ENCODE results near the gene NAA80. TPM values are rescaled to one million over a fixed set of nuclear protein-coding genes. Genes with fewer than 3 reads are reported as not detected.

Gene NAA80, protein sequence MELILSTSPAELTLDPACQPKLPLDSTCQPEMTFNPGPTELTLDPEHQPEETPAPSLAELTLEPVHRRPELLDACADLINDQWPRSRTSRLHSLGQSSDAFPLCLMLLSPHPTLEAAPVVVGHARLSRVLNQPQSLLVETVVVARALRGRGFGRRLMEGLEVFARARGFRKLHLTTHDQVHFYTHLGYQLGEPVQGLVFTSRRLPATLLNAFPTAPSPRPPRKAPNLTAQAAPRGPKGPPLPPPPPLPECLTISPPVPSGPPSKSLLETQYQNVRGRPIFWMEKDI
- 1 to 10 TPM; 4.8 to 7.2 (median 6.3) TPM for polyA plus RNA-seq (ENCODE audit: insufficient read length in 10 of 10)
- long read RNA-seq, donor 1, partial matches to known transcripts: 0 of 2 reads
- long read RNA-seq, donor 1, other reads (novel, unspliced or antisense): 0 of 2 reads
- long read RNA-seq, donor 2, partial matches to known transcripts: 0 of 1 reads
- long read RNA-seq, donor 2, other reads (novel, unspliced or antisense): 0 of 1 reads
- long read RNA-seq, donor 3: 0 reads
- long read RNA-seq, donor 4, partial matches to known transcripts: 0 of 1 reads
- long read RNA-seq, donor 4, other reads (novel, unspliced or antisense): 0 of 1 reads
- long read RNA-seq, donor 5, partial matches to known transcripts: 0 of 3 reads
- long read RNA-seq, donor 5, other reads (novel, unspliced or antisense): 0 of 3 reads
- long read RNA-seq, donor 6, partial matches to known transcripts: 0 of 2 reads
- long read RNA-seq, donor 6, other reads (novel, unspliced or antisense): 0 of 2 reads
- long read RNA-seq, donor 7, partial matches to known transcripts: 0 of 1 reads
- long read RNA-seq, donor 7, other reads (novel, unspliced or antisense): 0 of 1 reads
- long read RNA-seq, donor 8: 0 reads
- long read RNA-seq, donor 9: 0 reads

DNA sequence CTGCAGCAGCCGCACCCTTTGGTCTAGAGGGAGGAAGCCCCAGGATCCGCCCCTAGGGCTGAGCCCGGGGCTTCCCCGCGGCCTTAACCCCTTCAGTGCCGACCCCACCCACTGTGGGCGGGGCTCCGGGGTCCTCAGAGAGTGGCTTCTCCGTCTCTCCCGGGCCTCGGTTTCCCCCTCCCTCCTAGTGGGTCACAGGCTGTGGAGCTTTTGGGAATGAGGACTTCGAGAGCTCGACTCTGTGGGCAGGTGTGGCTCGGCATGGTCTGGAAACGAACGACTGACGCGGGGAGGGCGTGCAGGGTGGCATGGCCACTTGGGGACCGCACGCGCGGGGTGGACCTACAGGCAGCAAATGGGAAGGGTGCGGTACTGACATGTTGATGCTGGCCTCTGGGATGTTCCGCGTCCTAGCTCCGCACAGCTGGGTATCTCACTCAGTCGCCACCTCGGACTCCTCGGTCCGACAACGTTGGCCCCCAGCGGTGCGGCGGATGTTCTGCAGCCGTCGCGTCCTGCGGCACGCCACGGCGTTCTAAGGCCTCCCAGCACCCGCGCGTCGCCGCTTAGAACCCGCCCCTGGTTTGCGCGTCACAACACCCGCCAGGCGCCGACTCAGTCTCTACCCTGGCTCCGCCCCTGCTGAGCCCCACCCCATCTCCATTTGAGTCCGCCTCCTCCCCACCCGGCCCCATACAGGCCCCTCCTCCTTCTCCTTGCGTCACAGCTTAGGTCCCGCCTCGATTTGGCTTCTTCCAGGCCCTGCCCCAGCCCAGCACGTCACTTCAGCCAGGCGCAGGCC lies at the start of gene NAA80, which contains the start of gene HYAL3:
NAA80 (minus strand) TSS at position 570 of the 802 bp plus-strand sequence. CDS start 1,942 bp downstream, outside the sequence.
HYAL3 (minus strand) TSS at position 570 of the 802 bp plus-strand sequence. CDS start 3,803 bp downstream, outside the sequence.
- DNase-seq: peak; percentile 99 to 100 (median 100)

DNA sequence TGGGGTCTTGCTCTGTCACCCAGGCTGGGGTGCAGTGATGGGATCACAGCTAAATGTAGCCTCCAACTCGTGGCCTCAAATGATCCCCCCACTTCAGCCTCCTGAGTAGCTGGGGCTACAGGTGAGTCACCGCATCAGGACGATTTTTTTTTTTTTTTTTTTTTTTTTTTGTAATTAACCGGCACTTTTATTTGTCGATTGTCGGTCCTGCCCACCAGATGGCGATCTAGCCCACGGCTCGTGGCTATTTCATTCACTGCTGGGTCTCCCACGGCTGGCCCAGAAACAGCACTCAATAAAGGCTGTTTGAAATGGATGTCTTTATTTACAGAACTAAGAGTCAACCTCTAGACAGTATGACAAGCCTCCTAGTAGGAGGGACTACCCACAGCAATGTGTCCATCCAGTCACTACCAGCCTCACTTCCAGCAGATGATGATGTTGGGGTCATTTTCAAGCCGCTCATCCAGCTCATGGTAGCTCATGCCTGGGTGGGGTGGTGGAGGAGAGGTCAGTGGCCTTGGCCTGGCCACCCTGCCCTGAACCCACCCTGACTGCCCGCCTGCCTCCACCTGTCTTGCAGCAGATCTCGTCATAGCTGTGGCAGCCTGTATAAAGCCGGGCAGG lies 48.1 kb upstream of the NAA80 start:
- peak; percentile 63 to 82 (median 81) for DNase-seq

DNA sequence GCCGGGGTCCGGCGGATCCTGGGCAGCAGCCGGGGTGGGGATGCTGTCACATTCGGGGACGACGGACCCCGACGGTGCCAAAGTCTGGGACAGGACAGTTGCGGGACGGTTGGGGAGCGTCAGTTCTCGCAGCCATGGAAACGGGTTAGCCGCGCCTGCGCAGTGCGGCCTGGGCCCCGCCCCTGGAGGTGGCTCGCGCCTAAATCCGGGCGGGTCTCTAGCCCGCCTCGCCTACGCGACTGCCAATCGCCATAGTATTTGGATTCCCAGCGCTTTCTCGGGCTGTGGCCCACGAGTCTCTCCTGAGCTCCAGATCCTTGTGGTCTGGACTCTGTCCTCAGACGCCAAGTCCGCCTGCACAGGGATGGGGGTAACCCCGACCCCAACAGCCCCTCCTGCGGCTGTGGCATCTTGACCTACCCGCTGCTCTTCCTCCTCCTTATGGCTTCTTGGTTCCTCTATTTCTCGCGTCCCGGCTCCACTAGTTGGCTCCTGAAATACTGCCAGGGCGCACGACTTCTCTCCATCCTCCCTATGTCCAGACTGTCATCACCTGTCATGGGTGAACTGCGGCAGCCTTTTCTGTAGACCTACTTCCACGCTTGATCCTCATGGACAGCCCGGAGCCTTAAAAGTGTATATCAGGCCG lies 46.5 kb upstream of the NAA80 start, which contains the start of gene ZMYND10:
ZMYND10 (minus strand) TSS at position 147 of the 649 bp plus-strand sequence. CDS start 153 bp downstream, outside the sequence.
- peak in 2 of 3 donors; percentile 67 to 79 for DNase-seq

DNA sequence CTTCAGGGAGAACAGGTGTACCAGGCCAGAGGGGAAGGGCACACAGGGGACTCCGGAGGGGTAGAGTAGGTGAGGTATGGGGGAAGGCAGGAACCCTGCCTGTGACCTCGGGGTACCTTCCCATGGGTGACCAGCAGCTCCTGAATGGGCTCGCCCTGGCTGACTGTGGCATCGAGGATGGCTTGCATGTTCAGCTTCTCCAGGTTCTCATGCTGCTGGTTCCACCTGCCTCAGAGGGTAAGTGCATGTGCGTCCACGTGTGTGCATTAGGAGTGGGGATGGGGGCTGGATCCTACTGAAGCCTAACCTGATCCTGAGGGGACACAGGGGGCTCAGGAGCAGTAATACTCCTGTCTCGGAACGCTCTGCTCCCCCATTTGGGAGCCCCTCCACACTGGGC lies 45.8 kb upstream of the NAA80 start:
- DNase-seq: no peak

DNA sequence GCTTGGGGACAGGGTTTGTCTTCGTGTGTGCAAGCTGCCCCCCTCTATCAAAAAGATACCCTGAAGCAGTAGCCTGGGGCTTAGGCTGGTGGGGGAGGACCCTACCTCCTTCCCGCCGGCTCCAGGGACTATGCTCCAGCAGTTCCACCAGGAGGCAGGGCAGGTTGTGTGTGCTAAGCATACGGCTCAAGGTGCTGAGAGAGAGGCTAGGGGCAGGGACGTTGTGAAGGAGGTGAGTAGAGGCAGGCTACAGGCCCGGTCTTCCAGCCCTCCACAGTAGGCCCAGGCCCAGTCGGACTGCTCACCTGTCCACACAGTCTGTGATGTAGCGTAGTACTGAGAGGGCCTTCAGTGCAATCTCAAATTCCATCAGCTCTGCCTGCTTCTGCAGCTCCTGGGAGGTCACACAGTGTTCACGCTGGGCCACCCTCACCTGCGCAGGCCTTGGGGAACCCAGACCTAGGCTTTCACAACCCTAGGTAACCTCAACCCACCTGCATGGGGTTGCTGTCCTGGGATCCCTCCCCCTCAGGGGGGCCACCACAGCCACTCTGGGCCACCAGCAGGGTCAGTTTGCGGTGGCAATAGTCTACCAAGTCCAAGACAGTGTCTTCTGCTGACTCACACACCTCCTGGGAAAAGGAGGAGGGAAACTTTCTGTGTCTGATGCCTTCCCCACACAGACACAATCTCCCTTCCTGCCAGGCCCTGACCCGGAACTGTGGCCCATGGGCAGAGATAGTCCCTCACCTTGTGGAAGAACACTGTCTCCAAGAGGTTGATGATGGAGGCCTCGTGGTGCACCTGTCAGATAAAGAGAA lies 43.8 kb upstream of the NAA80 start:
- DNase-seq: no peak

DNA sequence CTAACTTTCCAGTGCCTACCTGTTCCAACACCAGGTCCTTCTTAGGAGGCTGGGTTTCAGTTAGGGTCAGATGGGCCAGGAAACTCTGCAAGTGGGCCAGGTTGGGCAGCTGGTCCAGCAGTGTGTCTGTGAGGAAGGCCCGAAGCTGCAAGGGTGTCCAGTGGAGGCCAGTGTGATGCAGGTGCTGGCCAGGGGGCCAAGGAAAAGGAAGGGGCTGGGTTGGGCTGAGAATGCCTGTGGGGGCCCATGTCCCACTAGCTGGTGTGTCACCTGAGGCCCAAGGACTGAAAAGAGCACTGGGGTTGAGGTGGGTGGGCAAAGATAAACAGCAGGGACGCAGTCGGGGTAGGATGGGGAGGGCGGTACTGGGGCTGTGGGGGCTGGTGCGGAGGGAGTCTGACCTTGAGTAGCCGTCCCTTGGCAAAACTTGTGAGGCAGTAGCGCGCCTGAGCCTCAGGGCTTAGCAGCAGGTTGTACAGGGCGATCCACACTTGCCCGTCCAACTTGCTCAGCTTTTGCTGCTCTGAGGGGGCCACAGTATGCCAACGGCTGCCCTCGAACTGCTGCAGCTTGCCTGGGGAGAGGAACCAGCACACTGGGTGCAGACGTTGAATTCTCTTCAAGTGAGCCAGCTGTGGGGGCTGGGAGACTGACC lies 42.9 kb upstream of the NAA80 start:
- no peak for DNase-seq

DNA sequence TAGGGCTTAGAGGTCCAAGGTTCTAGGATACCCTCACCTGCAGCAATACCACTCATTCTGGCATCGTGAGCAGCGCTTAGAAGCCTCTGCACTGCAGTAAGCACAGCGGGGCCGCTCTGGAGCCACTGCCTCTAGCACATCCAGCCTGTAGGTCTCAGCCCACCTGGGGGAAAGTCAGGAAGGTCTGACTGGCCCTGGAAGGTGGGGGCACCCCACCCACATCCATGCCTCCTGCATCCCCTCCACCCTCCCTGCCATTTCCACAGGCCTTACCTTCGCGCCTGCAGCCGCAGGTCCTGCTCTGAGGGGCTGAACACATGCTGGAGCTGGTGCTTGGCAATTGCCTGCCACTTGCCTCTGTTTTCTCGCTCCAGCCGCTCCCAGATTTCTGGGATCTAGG lies 42.3 kb upstream of the NAA80 start:
- no peak for DNase-seq

DNA sequence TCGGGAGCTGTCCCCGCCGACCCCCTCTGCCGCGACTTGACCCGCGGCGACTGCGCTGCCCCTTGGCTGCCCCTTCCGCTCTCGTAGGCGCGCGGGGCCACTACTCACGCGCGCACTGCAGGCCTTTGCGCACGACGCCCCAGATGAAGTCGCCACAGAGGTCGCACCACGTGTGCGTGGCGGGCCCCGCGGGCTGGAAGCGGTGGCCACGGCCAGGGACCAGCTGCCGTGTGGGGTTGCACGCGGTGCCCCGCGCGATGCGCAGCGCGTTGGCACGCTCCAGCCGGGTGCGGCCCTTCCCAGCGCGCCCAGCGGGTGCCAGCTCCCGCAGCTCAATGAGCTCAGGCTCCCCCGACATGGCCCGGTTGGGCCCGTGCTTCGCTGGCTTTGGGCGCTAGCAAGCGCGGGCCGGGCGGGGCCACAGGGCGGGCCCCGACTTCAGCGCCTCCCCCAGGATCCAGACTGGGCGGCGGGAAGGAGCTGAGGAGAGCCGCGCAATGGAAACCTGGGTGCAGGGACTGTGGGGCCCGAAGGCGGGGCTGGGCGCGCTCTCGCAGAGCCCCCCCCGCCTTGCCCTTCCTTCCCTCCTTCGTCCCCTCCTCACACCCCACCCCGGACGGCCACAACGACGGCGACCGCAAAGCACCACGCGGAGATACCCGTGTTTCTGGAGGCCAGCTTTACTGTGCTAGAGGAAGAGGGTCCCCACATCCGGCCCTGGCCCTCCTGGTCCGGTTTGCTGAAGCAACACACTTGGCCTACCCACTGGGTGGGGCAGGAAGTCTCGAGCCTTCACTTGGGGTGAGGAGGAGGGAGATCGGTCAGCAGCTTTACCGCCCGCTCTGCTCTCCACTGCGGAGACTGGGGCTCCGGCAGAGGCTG lies 41.5 kb upstream of the NAA80 start, which contains the start of gene RASSF1:
RASSF1 (minus strand) TSS at position 389 of the 882 bp plus-strand sequence; CDS start at position 358, 31 bp downstream.
- peak; percentile 79 to 96 (median 90) for DNase-seq

DNA sequence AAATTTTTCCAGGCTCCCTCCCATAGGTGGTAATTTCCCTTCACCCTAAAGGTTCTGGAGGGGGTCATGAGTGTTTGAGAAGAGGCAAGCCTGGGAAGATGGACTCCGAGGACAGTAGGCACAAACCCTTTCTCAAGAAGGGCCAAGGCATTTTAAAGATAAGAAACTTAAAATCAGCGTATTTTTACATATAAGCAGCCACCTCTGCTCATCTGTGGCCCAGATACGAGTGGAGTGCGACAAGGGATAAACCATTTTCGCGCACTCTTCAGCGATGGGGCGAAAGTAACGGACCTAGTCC lies 40.9 kb upstream of the NAA80 start:
- DNase-seq: no peak

DNA sequence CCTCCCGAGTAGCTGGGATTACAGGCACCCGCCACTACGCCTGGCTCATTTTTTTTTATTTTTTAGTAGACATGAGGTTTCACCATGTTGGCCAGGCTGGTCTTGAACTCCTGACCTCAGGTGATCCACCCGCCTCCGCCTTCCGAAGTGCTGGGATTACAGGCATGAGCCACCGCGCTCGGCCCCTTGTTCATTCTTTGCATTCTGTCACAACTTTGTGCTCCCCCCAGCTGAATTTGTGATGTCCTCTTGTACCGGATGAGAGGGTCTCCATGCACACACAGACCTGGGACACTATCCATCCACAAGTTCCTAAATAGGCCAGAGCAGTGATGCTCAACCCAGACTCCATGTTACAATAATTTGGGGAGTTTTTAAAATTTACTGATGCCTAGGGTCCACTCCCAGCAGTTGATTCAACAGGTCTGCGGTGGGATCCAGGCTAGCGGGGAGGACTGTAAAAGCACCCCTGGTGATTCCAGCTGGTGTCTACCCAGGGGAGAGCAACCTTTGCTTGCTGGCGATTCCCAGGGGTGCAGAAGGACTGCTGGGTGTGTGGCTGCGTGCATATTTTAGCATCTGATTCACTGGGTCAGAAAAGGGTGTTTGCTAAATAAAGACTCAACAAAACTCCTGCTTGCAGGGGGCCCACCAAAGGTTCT lies 40.4 kb upstream of the NAA80 start:
- DNase-seq: peak in 1 of 3 donors; percentile 57

DNA sequence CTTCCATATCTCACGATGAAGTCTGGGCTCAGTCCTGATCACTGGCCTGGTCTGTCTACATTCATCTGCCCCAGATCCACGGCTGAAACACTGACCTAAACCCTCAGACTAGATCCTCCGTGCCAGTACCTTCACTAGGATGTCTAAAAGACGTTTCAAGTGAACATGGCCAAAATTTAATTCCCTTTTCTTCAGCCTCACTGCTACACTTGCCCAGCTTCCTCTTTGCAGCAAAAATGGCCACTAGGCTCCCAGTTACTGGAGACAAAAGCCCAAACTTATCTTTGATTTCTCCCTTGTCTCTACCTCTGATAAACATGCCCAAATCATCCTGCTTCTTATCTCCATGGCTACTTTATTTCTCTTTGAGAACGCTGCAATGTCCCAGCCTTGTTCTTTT lies 39.8 kb upstream of the NAA80 start:
- no peak for DNase-seq

DNA sequence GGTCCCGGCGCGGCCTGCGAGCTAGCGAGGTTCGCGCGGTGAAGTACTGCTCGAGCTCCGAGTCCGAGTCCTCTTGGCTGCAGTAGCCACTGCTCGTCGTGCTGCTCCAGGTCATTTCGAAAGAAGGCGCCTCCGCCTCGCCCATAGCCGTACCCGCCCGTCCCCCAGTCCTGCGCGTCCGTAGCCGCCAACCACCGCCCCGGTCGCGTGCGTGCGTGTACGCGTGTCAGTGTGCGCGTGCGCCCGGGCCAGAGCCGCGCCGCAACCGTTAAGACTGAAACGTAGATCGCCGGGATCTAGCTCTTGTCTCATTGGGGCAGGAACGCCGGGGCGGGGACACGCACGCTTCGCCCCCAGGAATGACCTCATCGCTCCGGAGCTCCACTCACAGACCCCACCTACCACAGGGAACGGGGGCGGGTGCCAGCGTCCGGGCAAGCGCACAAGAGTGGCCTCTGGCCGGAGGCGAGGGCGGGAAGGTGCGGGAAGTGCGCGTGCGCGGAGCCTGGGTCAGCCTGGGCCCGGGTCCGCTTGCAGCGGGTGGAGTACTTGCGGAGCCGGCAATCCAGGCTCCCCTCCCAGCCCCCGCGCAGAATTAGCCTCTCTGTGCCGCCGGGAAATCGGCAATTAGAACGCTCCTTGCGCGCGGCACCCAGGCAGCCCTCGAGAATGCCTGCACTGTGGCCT lies 38.1 kb upstream of the NAA80 start:
- peak; percentile 99 to 100 (median 99) for DNase-seq

DNA sequence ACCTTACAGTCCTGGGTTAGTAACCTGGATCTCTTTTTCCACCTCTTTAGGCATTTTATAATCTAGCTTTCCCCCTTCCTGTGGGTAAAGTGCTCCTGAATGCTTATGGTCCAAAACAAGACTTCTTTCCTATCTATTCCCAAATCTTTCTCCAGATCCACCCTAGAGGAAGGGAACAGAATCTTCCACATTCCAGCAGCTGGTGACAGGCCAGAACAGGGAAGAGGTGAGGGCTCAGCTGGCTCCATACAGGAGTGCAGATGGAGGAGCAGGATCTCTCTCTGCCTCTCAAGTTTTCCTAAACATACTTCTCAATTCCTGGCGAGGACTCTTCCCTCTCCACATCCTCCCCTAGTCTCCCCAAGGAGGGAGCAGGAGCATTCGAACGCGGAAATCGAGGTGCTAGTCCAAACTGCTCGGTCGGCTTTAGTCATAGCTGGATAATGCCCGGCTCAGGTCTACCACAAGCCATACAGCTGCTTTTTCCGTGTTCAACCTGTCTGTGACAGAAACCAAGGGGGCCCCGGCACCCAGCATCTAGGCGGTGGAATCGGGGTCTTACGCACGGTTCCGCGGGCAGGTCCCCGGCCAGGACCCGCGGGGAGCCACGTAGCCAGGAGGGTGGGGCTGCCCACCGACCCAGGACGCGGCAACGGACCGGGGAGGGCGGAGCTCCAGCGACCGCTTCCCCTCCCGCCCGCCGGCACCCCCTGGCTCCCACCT lies 37.4 kb upstream of the NAA80 start:
- no peak for DNase-seq

DNA sequence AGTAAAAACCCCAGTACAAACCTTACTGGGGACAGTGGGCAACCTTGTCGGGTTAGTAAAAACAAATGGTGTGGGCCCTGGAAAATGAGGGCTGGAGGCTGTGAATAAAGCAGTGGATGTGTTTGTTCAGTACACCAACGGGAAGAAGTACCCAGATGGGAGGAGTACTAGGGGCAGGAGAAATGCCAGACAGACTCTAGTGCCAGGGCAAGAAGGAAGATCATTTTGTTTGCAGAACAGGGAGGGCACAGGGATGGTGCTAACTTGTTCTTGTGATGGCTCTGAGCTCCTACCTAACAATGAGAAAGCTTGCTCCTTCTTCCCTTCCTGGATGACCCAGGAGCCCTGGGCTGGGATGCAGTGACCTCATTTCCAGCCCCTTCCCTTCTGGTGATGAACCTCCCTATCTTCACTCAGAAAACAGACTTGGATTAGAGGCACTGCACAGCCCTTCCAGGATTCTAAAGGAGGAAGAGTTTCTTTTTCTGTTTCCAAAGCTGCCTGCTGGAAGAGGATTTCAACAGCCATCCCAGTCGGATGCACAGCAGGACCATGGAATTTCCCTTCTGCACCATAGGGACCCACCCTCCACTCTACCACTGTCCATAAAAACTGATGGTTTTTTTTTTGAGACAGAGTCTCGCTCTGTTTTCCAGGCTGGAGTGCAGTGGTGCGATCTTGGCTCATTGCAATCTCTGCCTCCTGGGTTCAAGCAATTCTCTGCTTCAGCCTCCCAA lies 35.3 kb upstream of the NAA80 start:
- DNase-seq: no peak

DNA sequence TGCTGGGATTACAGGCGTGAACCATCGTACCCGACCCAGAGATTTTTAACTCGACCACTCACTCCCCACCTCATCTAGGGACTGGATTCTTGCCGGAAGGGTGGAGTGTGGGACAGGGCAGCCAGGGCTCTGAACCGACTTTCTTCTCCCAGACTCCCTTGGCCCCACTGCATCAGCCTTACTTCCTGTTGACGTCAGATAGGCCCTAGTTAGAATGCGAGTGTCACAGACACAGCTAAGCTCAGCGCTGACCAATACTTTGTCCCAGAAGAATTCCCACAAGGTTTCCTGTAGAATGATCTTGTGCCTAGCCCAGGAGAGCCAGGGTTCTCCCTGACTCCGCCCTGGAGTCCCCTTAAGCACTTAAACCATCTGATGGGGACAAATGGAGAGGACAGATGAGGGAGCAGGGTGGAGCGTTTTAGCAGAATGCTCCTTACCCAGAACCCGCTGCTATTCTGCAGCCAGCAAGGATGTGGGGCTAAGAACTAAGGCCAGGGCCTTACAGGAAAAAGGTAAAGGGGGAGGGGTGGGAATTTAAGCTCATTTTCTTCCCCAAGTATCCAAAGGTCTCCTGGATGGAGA lies 34.6 kb upstream of the NAA80 start:
- peak in 1 of 3 donors; percentile 67 for DNase-seq

Measured in muscle of back (tissue), 13 donors.